Measurements from ENCODE around the gene OXER1. TPM values are rescaled to one million over a fixed set of nuclear protein-coding genes. Genes with fewer than 3 reads are reported as not detected.

OXER1 gene
- total RNA-seq, 1 experiment from 2014 or later, result 0.10 TPM

- no TSS peak for BruUV-seq (replicated peaks)
- intact Hi-C loops (cut with micrococcal nuclease; ENCODE audit: unreplicated experiment) (no loop called here), in situ Hi-C loops (cut with HindIII; ENCODE audit: low pct_unique_long_range_greater_than_20kb, low sequenced_read_pairs) (no loop called here)
- TF ChIP-seq, protein P1, sequence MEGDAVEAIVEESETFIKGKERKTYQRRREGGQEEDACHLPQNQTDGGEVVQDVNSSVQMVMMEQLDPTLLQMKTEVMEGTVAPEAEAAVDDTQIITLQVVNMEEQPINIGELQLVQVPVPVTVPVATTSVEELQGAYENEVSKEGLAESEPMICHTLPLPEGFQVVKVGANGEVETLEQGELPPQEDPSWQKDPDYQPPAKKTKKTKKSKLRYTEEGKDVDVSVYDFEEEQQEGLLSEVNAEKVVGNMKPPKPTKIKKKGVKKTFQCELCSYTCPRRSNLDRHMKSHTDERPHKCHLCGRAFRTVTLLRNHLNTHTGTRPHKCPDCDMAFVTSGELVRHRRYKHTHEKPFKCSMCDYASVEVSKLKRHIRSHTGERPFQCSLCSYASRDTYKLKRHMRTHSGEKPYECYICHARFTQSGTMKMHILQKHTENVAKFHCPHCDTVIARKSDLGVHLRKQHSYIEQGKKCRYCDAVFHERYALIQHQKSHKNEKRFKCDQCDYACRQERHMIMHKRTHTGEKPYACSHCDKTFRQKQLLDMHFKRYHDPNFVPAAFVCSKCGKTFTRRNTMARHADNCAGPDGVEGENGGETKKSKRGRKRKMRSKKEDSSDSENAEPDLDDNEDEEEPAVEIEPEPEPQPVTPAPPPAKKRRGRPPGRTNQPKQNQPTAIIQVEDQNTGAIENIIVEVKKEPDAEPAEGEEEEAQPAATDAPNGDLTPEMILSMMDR (IDR thresholded peaks at IDR 0.05), result no peak
- TF ChIP-seq REST (IDR thresholded peaks at IDR 0.05; ENCODE audit: insufficient read depth in 1 of 2, low read depth in 2 of 2, low read length in 1 of 2) (no peak), TCF7L2 (IDR thresholded peaks at IDR 0.05; ENCODE audit: low read depth, low read length) (no peak), SIN3A (IDR thresholded peaks at IDR 0.05; ENCODE audit: borderline replicate concordance, insufficient read depth, low read depth, low read length) (no peak), POLR2AphosphoS5 (IDR thresholded peaks at IDR 0.05; ENCODE audit: low read depth, low read length) (no peak)
- Histone ChIP-seq H3K9me3 (ENCODE audit: control insufficient read depth, insufficient read depth, low read depth, low read length) (no peaks in the 10 kb centered on the region), H3K27me3 (ENCODE audit: control insufficient read depth, insufficient read depth, low read length) (no peaks in the 10 kb centered on the region), H3K36me3 (ENCODE audit: control insufficient read depth, insufficient read depth, low read length) (no peaks in the 10 kb centered on the region), H3K4me1 (ENCODE audit: control insufficient read depth, insufficient read depth, low read length) (no peaks in the 10 kb centered on the region), H3K4me3 (ENCODE audit: low read depth in 2 of 2, low read length in 2 of 2) (no peak overlapping the region), H3K27ac (ENCODE audit: low read length) (no peak overlapping the region)
- ChIA-PET CTCF (no interaction called here), POLR2A (interaction anchor here (0.6 kb wide), 1 partner anchor 12 kb away, joined by 3 read pairs; no protein-coding TSS in a partner anchor)
- ATAC-seq (no peak), DNase-seq (ENCODE audit: low read depth, low spot score) (no peak)
Measured at GRCh38 chr2:42787424-42787787, 23.5 kb upstream of the OXER1 start.

DNA sequence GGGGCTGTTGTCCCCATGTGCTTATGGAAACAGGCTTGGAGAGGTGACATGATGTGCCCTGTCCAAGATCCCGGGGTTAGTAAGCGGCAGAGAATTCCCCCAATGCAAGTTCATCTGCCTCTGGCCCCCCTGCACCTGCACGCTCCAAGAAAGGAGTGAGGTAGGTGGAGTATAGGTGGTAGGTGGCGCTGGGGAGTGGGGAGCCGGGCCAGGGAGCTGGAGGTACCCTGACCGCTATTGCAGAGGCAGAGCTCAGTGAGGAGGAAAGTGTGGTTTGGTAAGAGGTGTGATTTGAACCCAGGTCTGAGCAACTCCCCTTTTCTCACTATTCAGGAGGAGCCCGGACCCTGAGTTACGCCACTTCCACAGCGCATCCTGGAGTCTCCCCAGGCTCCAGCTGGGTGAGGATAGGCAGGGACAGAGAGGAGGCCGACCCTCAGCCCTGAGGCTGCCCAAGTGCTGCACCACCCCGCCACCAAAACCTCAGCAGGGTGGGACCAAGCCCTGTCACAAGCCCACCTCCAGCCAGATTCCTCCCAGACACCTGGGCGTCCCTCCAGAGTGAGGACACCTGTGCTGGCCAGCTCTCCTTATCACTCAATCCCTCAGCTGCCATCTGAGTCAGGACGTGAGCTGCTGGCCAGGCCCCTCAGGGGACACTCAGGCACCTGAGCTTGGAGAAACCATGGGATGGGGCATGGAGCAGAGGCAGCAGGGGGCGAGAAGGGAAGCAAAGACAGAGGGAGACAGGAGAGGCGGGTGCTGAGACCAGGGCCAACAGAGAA is 22.8 kb upstream of the OXER1 start:
- no peak for ATAC-seq
- CTCF ChIA-PET, result interaction anchor here (0.7 kb wide), 1 partner anchor 10 kb away, joined by 3 read pairs; no protein-coding TSS in a partner anchor
- H3K9me3 ChIP-seq (ENCODE audit: control insufficient read depth, insufficient read depth, low read depth, low read length), result no peaks in the 10 kb centered on the region
- H3K4me3 ChIP-seq (ENCODE audit: low read depth in 2 of 2, low read length in 2 of 2), result no peak overlapping the region
- no TSS peak for BruUV-seq (replicated peaks)
- no peak for DNase-seq (ENCODE audit: low read depth, low spot score)
- no peak for TF ChIP-seq REST (IDR thresholded peaks at IDR 0.05; ENCODE audit: insufficient read depth in 1 of 2, low read depth in 2 of 2, low read length in 1 of 2)
- TF ChIP-seq SIN3A (IDR thresholded peaks at IDR 0.05; ENCODE audit: borderline replicate concordance, insufficient read depth, low read depth, low read length), result no peak
- H3K36me3 ChIP-seq (ENCODE audit: control insufficient read depth, insufficient read depth, low read length), result no peaks in the 10 kb centered on the region
- H3K4me1 ChIP-seq (ENCODE audit: control insufficient read depth, insufficient read depth, low read length), result no peaks in the 10 kb centered on the region
- no peak overlapping the region for H3K27ac ChIP-seq (ENCODE audit: low read length)
- POLR2A ChIA-PET, result interaction anchor here (0.6 kb wide), 1 partner anchor 11 kb away, joined by 3 read pairs; no protein-coding TSS in a partner anchor
- H3K27me3 ChIP-seq (ENCODE audit: control insufficient read depth, insufficient read depth, low read length), result no peaks in the 10 kb centered on the region
- in situ Hi-C loops (cut with HindIII; ENCODE audit: low pct_unique_long_range_greater_than_20kb, low sequenced_read_pairs), result no loop called here
- intact Hi-C loops (cut with micrococcal nuclease; ENCODE audit: unreplicated experiment), result no loop called here

All from Panc1 (cell line).